DOHH2 (cell line): ENCODE measurements around the gene TMEM250.

ENCODE experiments used
- H3F3A ChIP-seq: fragments of 200-600 bp; sonication (generic), shearing (Covaris generic); 2 replicates; pipeline ENCODE4 v1.6.0; 2016; ENCODE audit warnings: antibody characterized with exemption, mild to moderate bottlenecking; ENCODE audit not compliant: control insufficient read depth, insufficient read depth
- H3K27ac ChIP-seq: fragments of 200-600 bp; sonication (generic); 2 replicates; pipeline ENCODE4 v1.5.1; 2014; ENCODE audit warnings: low read depth, mild to moderate bottlenecking, low read length, moderate library complexity
- H3K27me3 ChIP-seq: fragments of 200-600 bp; sonication (generic); 2 replicates; pipeline ENCODE4 v1.6.1; 2014; ENCODE audit warnings: mild to moderate bottlenecking, low read length, mixed read lengths; ENCODE audit not compliant: control insufficient read depth
- H3K36me3 ChIP-seq: fragments of 200-600 bp; sonication (generic); 2 replicates; pipeline ENCODE4 v1.6.1; 2014; ENCODE audit warnings: mild to moderate bottlenecking, low read length, moderate library complexity, mixed read lengths; ENCODE audit not compliant: control insufficient read depth
- H3K4me1 ChIP-seq: fragments of 200-600 bp; sonication (generic); 2 replicates; pipeline ENCODE4 v1.6.1; 2014; ENCODE audit warnings: mild to moderate bottlenecking, low read length, mixed read lengths; ENCODE audit not compliant: control insufficient read depth
- H3K4me2 ChIP-seq: fragments of 200-600 bp; sonication (generic); 2 replicates; pipeline ENCODE4 v1.6.0; 2014; ENCODE audit warnings: mild to moderate bottlenecking, low read length, moderate library complexity
- H3K4me3 ChIP-seq: fragments of 200-600 bp; sonication (generic); 2 replicates; pipeline ENCODE4 v1.5.1; 2014; ENCODE audit warnings: mild to moderate bottlenecking, low read length, mixed read lengths
- H3K79me2 ChIP-seq: fragments of 200-600 bp; sonication (generic); 2 replicates; pipeline ENCODE4 v1.6.1; 2014; ENCODE audit warnings: mild to moderate bottlenecking, low read length, mixed read lengths; ENCODE audit not compliant: control insufficient read depth
- H3K9me2 ChIP-seq: fragments of 200-600 bp; sonication (generic); replicated peaks from 2 replicates; pipeline ENCODE4 v1.6.1; 2014; ENCODE audit warnings: mild to moderate bottlenecking, low read length, mixed read lengths; ENCODE audit not compliant: control insufficient read depth
- H3K9me3 ChIP-seq: fragments of 200-600 bp; sonication (generic); 2 replicates; pipeline ENCODE4 v1.6.1; 2014; ENCODE audit warnings: antibody characterized with exemption, low read length, mixed read lengths; ENCODE audit not compliant: control insufficient read depth, insufficient read depth
- H4K20me1 ChIP-seq: fragments of 200-600 bp; sonication (generic); 2 replicates; pipeline ENCODE4 v1.6.0; 2014; ENCODE audit warnings: low read depth, mild to moderate bottlenecking, antibody characterized with exemption, low read length, moderate library complexity; ENCODE audit not compliant: control insufficient read depth, insufficient read depth
- CTCF ChIP-seq: fragments of 200-600 bp; sonication (generic); IDR thresholded peaks from one replicate; pipeline ENCODE4 v1.5.1; 2014; ENCODE audit warnings: antibody characterized with exemption, mild to moderate bottlenecking, low read depth, low read length; ENCODE audit not compliant: poor library complexity, severe bottlenecking
- EZH2phosphoT487 ChIP-seq: fragments of 200-600 bp; sonication (generic); IDR thresholded peaks from 2 replicates; pipeline ENCODE4 v1.6.1; 2017; ENCODE audit warnings: borderline replicate concordance, mild to moderate bottlenecking, antibody characterized with exemption, low read length, moderate library complexity, mixed read lengths

Gene TMEM250

GRCh38 chr9:136129176-136129575, 10.5 kb upstream of the TMEM250 start:
- H3F3A ChIP-seq, result no peaks in the 10 kb centered on the region
- no peak for TF ChIP-seq EZH2phosphoT487
- no peak for TF ChIP-seq CTCF
- H3K4me3 ChIP-seq, result no peak overlapping the region
- H3K79me2 ChIP-seq, result no peaks in the 10 kb centered on the region
- no peaks in the 10 kb centered on the region for H4K20me1 ChIP-seq
- no peaks in the 10 kb centered on the region for H3K36me3 ChIP-seq
- H3K4me1 ChIP-seq, result no peaks in the 10 kb centered on the region
- H3K9me2 ChIP-seq, result no peaks in the 10 kb centered on the region
- H3K9me3 ChIP-seq, result no peaks in the 10 kb centered on the region
- H3K4me2 ChIP-seq, result no peak overlapping the region
- peaks cover 18% of the 10 kb centered on the region for H3K27me3 ChIP-seq
- no peak overlapping the region for H3K27ac ChIP-seq

GRCh38 chr9:136128436-136128835, 9.8 kb upstream of the TMEM250 start:
- Histone ChIP-seq H3K4me2 (no peak overlapping the region), H3K9me3 (no peaks in the 10 kb centered on the region), H3K36me3 (no peaks in the 10 kb centered on the region), H3F3A (no peaks in the 10 kb centered on the region), H3K27ac (no peak overlapping the region), H3K27me3 (peaks cover 10% of the 10 kb centered on the region), H4K20me1 (no peaks in the 10 kb centered on the region), H3K9me2 (no peaks in the 10 kb centered on the region), H3K4me3 (no peak overlapping the region), H3K79me2 (no peaks in the 10 kb centered on the region), H3K4me1 (no peaks in the 10 kb centered on the region)
- TF ChIP-seq EZH2phosphoT487, result no peak
- no peak for TF ChIP-seq CTCF

- H3K4me1 ChIP-seq, result no peaks in the 10 kb centered on the region
- H3K9me2 ChIP-seq, result no peaks in the 10 kb centered on the region
- H3F3A ChIP-seq, result no peaks in the 10 kb centered on the region
- H3K9me3 ChIP-seq, result no peaks in the 10 kb centered on the region
- no peak overlapping the region for H3K4me2 ChIP-seq
- H3K36me3 ChIP-seq, result no peaks in the 10 kb centered on the region
- no peaks in the 10 kb centered on the region for H3K79me2 ChIP-seq
- H3K27ac ChIP-seq, result no peak overlapping the region
- no peak overlapping the region for H3K4me3 ChIP-seq
- peaks cover 8% of the 10 kb centered on the region; the same call in 1 of the 2 replicates for H3K27me3 ChIP-seq
- TF ChIP-seq CTCF, result no peak
- TF ChIP-seq EZH2phosphoT487, result no peak
- no peaks in the 10 kb centered on the region for H4K20me1 ChIP-seq
These were observed 8.6 kb upstream of the TMEM250 start for GRCh38 chr9:136127313-136127712.
